ENCODE measurements around the gene TEAD4.
A peak's percentile ranks its signal among the peaks of the same experiment; 100 is the strongest.
"Not testable (repeated sequence)": the region's sequence is repeated elsewhere in the genome, so short reads cannot be mapped to it uniquely, and the experiment has no call there.

Gene TEAD4

GRCh38 chr12:3054374-3054773 is 95.2 kb downstream of the TEAD4 start:
- DNase-seq = no peak

- no peak for DNase-seq
Observed at GRCh38 chr12:3055026-3055703, 96.0 kb downstream of the TEAD4 start.

- DNase-seq = no peak
Observed at GRCh38 chr12:3055704-3056467, 96.7 kb downstream of the TEAD4 start.

GRCh38 chr12:3061059-3061458 is 101.9 kb downstream of the TEAD4 start:
- DNase-seq = no peak

- no peak for DNase-seq
Observed at GRCh38 chr12:3061501-3062215, 102.5 kb downstream of the TEAD4 start.

- DNase-seq = no peak
Observed at GRCh38 chr12:3065300-3065699, 106.1 kb downstream of the TEAD4 start.

- not testable (repeated sequence) for DNase-seq
Observed at GRCh38 chr12:3065846-3066245, 106.6 kb downstream of the TEAD4 start.

- DNase-seq = no peak
Observed at GRCh38 chr12:3069714-3070113, 110.5 kb downstream of the TEAD4 start.

GRCh38 chr12:3071107-3071506 is 111.9 kb downstream of the TEAD4 start:
- DNase-seq = no peak

- DNase-seq = no peak
Observed at GRCh38 chr12:3071710-3072109, 112.5 kb downstream of the TEAD4 start.

GRCh38 chr12:3073438-3074250 is 114.4 kb downstream of the TEAD4 start:
- peak; percentile 83 to 84 for DNase-seq

GRCh38 chr12:3075315-3075714 is 116.1 kb downstream of the TEAD4 start:
- no peak for DNase-seq

GRCh38 chr12:3076730-3077571 is 117.8 kb downstream of the TEAD4 start, which contains the start of gene TSPAN9:
TSS of gene TSPAN9 (plus strand) at chr12:3077379. CDS start at chr12:3201194, 123,815 bp downstream.
- peak; percentile 3 to 48 for DNase-seq

GRCh38 chr12:3077572-3078081 is 118.4 kb downstream of the TEAD4 start:
- DNase-seq = no peak

- DNase-seq = no peak
Observed at GRCh38 chr12:3078086-3078820, 119.1 kb downstream of the TEAD4 start.

GRCh38 chr12:3081091-3081490 is 121.9 kb downstream of the TEAD4 start:
- DNase-seq = no peak

GRCh38 chr12:3081886-3082285 is 122.7 kb downstream of the TEAD4 start:
- no peak for DNase-seq

GRCh38 chr12:3083241-3083920 is 124.2 kb downstream of the TEAD4 start:
- no peak for DNase-seq

- DNase-seq = no peak
Observed at GRCh38 chr12:3083921-3084347, 124.7 kb downstream of the TEAD4 start.

- DNase-seq = no peak
Observed at GRCh38 chr12:3084742-3085141, 125.5 kb downstream of the TEAD4 start.
